WI38 (cell line): Measurements from ENCODE around the gene RPL21.
A peak's percentile ranks its signal among the peaks of the same experiment; 100 is the strongest.

Experiments
- H3K4me3 ChIP-seq: 2 replicates; pipeline ENCODE4 v1.5.1; 2011; ENCODE audit warnings: low read depth, mild to moderate bottlenecking, control low read depth, low read length
- TF ChIP-seq, protein P1 (sequence below): IDR thresholded peaks from 2 replicates; pipeline ENCODE4 v1.5.1; 2012; ENCODE audit warnings: low read depth, mild to moderate bottlenecking, control low read depth, low read length

RPL21 gene

DNA sequence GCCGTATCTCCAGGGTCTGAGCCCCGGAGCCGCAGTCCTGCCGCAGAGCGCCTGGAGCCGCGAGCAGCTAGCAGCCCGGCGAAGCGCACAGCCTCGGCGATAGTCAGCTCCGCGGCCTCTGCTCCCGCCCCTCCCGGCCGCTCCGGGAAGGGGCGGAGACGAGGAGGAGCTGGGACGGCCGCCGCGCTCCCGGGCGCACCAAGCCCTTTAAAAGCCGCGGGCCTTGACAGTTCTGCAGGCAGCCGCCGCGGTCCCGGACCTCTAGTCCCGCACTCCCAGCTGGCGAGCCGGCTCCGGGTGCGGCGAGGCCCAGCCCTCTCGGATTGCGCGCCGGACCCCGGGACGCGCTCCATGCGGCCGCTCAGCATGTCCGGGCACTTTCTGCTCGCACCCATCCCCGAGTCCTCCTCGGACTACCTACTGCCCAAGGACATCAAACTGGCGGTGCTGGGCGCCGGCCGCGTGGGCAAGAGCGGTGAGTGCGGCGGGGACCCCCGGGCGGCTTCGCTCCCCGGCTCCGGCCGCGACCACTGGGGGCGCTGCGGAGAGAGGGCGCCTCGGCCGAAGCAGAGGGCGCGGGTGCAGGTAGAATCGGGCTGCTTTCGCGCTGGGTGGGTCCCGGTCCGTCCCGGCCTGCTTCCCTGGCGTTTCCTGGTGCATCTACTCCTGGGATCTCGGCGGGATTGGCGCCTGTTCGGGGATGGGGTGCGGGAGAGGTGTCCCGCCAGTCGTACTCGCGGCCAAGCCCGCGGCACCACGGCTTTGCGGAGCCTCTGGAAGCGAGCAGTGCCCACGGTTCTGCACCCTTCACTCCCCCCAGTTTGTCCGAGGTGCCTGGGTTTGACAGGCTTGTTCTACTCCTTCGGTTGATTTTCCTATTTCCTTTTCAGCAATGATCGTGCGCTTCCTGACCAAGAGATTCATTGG lies 19.5 kb downstream of the RPL21 start, which contains the start of gene RASL11A:
TSS of gene RASL11A (plus strand) at position 237 of the 927 bp plus-strand sequence. CDS start at position 352, 115 bp downstream.
- peak within 1 kb of the TSS; percentile 83 for H3K4me3 ChIP-seq
- TF ChIP-seq, protein P1, sequence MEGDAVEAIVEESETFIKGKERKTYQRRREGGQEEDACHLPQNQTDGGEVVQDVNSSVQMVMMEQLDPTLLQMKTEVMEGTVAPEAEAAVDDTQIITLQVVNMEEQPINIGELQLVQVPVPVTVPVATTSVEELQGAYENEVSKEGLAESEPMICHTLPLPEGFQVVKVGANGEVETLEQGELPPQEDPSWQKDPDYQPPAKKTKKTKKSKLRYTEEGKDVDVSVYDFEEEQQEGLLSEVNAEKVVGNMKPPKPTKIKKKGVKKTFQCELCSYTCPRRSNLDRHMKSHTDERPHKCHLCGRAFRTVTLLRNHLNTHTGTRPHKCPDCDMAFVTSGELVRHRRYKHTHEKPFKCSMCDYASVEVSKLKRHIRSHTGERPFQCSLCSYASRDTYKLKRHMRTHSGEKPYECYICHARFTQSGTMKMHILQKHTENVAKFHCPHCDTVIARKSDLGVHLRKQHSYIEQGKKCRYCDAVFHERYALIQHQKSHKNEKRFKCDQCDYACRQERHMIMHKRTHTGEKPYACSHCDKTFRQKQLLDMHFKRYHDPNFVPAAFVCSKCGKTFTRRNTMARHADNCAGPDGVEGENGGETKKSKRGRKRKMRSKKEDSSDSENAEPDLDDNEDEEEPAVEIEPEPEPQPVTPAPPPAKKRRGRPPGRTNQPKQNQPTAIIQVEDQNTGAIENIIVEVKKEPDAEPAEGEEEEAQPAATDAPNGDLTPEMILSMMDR, result peak; percentile 84

DNA sequence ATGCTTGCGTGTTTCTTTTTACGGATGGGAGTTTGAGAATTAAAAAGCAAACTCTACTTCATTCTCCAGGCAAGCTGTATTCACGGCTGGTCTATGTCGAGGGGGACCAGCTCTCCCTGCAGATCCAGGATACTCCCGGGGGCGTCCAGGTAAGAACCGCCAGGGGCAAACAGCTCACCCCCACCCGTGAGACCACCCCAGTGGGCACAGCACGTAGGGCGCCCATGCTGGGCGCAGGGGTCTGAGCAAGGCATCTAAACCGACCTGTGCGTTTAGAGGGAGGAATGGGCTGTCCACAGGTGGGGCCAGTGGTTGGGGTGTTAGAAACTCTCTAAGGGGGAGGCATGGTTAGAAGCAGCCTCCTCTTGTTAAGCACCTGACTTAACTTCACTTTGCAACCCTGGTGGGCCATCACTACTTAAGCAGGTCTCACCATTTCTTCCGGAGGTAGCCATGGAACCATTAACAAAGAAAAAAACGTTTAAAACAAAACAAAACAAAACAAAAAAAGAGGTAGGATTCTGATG lies 20.3 kb downstream of the RPL21 start:
- TF ChIP-seq, protein P1, result no peak
- peak overlapping the region; percentile 83 for H3K4me3 ChIP-seq

DNA sequence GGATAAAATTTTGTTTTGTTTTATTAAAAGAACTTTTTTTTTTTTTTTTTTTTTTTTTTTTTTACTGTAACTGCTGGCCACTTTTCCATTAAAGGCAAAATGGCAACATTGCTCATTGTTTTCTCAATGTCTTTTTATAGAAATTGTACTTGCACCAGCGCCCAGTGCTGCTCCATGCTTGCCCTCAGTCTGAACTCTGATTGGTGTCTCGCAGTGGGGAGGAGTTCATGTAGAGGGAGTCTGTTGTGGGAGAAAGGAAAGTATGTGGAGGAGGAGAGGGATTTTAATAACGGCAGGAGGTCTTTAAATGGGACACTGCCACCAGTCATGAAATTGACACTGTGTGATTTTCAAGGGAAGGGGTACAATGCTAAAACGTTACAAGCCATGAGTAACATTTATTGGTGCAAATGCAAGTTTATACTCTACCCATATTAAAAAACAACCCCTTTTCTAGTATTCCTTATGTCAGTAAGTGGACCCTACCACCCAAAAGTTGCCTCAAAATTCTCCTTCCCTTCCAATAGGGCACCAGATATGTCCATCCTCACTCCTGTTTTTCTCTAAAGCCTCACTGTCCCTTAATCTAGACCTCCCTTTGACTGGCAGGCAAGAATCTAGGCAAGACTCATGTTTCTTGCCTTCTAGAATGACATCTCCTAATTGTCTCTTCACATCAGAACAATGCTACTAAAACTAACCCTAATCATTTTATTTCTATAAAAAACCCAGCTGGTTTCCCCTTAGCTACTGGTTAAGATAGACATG lies 22.5 kb downstream of the RPL21 start:
- no peak overlapping the region for H3K4me3 ChIP-seq
- TF ChIP-seq, protein P1, result no peak

DNA sequence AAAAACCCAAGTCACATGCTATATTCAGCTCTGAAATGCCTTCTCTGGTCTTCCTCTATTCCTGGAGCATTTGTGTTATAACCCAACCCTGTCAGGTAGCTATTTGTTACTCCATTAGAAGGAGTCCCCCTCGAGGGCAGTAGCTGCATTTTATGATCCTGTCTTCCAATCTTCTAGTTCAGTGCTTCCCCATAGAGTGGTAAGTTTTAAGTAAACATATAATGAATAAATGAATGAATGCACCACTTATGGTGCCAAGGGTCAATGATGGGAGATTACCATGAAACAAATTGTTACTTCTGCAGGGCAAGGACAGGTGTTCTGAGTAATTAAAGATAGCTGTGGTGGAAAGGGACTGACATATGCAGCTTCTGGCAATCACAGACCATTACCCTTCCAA lies 23.3 kb downstream of the RPL21 start:
- no peak overlapping the region for H3K4me3 ChIP-seq
- TF ChIP-seq, protein P1, result no peak

DNA sequence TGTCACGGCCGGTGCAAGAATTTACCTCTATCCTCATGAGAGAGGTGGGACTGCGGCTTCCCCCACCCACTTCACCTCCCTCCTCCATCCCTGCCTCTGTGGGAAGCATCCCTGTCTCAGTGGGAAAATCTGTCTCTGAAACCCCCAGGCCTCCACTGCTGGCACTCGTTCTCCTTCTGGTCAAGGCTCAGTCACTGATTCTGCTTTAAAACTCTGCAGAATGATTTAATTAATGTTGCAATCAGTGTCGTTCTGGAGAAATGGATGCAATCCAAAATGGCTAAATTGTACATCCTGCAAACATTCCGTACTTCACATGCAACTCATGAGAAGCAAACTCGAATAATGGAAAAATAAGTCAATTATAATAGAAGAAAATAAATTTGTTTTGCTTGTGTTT lies 24.8 kb downstream of the RPL21 start:
- H3K4me3 ChIP-seq, result no peak overlapping the region

DNA sequence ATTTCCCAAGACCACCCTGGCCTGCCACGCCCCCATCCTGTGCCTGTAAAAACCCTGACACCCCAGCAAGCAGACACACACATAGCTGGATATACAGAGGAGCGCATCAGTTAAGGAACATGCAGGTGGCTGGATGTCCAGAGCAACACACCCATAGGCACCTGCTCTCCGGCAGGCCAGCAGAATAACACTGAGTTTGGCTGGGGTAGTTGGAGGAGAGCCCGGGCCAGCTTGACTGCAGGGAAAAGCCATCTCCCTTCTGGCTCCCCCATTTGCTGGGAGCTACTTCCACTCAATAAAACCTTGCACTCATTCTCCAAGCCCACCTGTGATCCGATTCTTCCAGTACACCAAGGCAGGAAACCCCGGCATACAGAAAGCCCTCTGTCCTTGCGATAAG lies 28.1 kb downstream of the RPL21 start:
- H3K4me3 ChIP-seq, result no peak overlapping the region
- TF ChIP-seq, protein P1, result no peak

More for the DNA sequence above, 24.8 kb downstream of the RPL21 start:
- TF ChIP-seq, protein P1, result no peak
